Measurements from ENCODE around the gene PPP1R15A.

DNA sequence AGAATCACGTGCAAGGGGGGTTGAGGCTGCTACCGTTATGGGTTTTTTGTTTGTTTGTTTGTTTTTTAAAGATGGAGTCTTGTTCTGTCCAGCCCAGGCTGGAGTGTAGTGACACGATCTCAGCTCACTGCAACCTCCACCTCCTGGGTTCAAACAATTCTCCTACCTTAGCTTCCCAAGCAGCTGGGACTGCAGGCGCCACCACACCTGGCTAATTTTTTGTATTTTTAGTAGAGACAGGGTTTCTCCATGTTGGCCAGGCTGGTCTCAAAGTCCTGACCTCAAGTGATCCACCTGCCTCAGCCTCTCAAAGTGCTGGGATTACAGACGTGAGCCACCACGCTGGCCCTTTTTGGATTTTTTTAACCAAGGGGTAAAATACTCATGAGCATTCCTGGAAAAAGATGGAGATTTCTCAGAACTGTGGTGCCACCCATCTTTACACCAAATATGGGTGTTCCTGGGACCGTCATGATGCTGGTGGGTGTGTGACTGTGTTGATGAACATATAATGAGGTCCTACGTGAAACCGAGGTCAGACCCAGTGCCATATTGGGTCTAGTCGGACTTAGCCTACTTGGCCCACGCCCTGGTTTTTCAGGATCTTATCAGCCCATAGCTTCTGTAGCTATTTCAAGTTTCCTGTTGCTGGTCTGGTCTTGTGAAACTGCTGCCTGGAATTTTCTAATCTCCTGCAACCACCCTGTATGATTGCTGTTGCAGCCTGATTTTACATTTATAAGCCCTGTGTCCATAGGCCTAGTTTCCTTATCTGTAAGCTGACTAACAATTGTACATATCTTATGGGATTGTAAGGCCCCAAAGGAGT, 6.2 kb downstream of the PPP1R15A start:
- TF ChIP-seq, protein P1, sequence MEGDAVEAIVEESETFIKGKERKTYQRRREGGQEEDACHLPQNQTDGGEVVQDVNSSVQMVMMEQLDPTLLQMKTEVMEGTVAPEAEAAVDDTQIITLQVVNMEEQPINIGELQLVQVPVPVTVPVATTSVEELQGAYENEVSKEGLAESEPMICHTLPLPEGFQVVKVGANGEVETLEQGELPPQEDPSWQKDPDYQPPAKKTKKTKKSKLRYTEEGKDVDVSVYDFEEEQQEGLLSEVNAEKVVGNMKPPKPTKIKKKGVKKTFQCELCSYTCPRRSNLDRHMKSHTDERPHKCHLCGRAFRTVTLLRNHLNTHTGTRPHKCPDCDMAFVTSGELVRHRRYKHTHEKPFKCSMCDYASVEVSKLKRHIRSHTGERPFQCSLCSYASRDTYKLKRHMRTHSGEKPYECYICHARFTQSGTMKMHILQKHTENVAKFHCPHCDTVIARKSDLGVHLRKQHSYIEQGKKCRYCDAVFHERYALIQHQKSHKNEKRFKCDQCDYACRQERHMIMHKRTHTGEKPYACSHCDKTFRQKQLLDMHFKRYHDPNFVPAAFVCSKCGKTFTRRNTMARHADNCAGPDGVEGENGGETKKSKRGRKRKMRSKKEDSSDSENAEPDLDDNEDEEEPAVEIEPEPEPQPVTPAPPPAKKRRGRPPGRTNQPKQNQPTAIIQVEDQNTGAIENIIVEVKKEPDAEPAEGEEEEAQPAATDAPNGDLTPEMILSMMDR (optimal IDR thresholded peaks at IDR 0.05 in 1 of 3, IDR thresholded peaks at IDR 0.05 in 1 of 3, conservative IDR thresholded peaks at IDR 0.05 in 1 of 3; ENCODE audit: extremely low read depth in 1 of 3, insufficient read depth in 2 of 3, low read length in 3 of 3), result no peak
- no peak for TF ChIP-seq EZH2 (IDR thresholded peaks at IDR 0.05; ENCODE audit: low read length)
